IPS-NIHi7 (cell line): Measurements from ENCODE around the gene DUS2.
"Not testable (repeated sequence)": the region's sequence is repeated elsewhere in the genome, so short reads cannot be mapped to it uniquely, and the experiment has no call there.

Source experiments
- DNase-seq: peaks from one replicate; pipeline ENCODE4 v3.0.0; 2012; ENCODE audit warnings: mixed read lengths; ENCODE audit errors: extremely low spot score

Gene DUS2

DNA sequence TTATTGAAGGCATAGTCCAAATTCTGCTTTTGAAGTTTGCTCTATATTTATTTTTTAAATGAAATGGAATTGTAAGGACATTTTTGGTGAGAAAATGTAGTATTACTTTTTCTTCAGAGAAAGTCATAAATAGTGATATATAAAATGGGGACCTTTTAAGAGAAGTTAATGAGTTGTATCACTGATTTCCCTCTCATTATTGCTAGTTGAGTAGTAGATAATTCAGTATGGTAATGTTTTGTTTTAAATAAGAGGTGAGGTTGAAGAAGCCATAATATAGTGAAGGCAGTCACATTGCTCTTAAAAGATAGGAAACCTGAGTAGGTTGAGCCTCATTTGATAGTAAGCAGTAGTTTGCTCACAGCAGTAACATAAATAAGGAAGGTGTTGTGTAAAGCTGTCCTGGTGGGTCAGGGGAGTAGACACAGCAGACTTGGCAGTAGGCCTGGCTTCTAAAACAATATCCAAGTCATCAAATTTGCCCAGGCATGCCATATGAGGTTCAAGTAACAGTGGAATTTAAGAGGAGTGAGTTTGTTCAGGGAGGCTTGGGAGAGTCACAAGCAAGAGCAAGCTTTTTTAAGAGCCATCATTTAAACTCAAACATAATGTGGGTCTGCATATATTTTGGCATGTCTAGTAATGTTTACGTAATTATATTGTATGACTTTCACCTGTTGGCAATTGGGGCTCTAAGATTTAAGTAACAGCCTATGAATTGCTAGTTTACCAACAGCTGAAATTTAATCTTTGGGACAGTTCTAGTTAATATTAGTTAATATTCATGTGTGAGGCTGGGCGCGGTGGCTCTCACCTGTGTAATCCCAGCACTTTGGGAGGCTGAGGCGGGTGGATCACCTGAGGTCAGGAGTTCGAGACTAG lies 68.5 kb downstream of the DUS2 start:
- no peak for DNase-seq

GRCh38 chr16:68092275-68092674 lies 69.2 kb downstream of the DUS2 start:
- not testable (repeated sequence) for DNase-seq

- peak; percentile 42 for DNase-seq
Measured at GRCh38 chr16:68093816-68094613, 70.9 kb downstream of the DUS2 start.

- DNase-seq: no peak
Measured at GRCh38 chr16:68094614-68094934, 71.5 kb downstream of the DUS2 start.

GRCh38 chr16:68096491-68096890 lies 73.4 kb downstream of the DUS2 start:
- DNase-seq: no peak

DNA sequence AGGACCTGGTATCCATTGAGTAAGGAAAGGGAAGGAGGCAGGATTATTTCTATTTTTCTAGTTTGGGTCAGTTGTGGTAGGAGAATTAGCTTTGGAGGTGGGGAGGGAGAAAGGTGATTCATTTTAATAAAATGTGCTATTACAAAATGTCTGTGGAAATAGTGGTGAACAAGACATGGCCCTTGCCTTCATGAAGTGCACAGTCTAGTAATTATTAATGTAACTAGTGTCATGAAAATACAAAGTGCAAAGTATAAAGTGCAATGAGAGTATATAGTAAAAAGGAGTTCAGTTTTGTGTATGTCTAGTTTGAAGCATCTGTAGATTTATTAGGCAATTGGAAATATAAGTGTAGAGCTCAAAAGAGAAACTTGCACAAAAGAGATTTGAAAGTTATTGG lies 74.0 kb downstream of the DUS2 start:
- DNase-seq: no peak

DNA sequence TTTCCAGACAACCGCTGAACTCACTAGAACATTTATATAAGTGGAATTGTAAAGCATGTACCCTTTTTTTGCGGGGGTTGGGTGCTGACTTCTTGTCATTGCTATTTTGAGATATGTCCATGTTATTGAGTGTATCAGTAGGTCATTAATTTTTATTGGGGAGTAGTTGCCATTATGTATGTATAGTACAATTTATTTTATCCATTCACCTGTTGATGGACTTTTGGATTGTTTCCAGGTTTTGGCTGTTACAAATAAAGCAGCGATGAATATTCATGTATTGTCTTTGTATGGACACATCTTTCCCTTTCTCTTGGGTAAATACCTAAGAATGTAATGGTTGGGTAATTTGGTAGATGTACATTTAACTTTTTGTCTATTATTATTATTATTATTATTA lies 74.8 kb downstream of the DUS2 start:
- DNase-seq: no peak

- DNase-seq: no peak
Measured at GRCh38 chr16:68100488-68100887, 77.4 kb downstream of the DUS2 start.

- no peak for DNase-seq
Measured at GRCh38 chr16:68105611-68106010, 82.5 kb downstream of the DUS2 start.

- not testable (repeated sequence) for DNase-seq
Measured at GRCh38 chr16:68107230-68107928, 84.3 kb downstream of the DUS2 start.

GRCh38 chr16:68109156-68109555 lies 86.1 kb downstream of the DUS2 start:
- not testable (repeated sequence) for DNase-seq

GRCh38 chr16:68110611-68111010 lies 87.5 kb downstream of the DUS2 start:
- not testable (repeated sequence) for DNase-seq

GRCh38 chr16:68111379-68111778 lies 88.3 kb downstream of the DUS2 start:
- no peak for DNase-seq

DNA sequence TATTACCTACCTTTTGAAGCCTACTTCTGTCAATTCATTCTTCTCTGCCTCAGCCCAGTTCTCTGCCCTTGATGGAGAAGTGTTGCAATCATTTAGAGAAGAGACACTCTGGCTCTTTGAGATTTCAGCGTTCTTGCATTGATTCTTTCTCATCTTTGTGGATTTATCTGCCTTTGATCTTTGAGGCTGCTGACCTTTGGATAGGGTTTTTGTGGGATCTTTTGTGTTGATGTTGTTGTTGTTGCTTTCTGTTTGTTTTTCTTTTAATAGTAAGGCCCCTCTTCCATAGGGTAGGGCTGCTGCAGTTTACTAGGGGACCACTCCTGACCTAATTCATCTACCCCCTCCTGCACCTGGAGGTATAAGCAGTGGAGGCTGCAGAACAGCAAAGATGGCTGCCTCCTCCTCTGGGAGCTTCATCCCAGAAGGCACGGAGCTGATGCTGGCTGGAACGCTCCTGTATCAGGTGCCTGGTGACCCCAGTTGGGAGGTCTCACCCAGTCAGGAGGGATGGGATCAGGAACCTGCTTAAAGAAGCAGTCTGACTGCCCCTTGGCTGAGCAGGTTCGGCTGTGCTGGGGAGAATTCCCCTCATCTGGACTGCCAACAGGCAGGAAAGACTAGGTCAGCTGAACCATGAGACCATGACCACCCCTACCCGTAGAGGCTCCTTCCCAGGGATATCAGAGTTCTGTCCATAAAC lies 90.1 kb downstream of the DUS2 start:
- DNase-seq: no peak

DNA sequence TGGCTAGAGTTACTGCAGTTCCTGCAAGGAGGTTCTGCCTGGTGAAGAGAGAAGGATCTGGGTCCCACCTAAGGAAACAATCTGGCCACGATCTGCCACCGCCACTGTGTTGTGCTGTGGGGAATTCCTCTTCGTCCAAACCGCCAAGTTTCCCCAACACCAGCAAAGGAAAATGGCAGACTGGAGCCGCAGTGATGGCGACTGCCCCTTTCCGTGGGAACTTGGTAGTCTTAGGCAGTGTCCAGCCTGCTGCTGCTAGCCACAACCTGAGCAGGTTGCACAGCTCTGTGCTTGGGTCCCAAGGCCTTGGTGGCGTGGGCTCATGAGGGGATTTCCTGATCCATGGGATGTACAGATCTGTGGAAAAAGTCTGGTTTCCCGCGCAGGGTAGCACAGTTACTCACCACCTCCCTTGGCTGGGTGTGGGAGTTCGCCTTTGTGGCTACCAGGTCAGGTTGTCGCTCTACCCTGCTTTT lies 90.7 kb downstream of the DUS2 start:
- no peak for DNase-seq

DNA sequence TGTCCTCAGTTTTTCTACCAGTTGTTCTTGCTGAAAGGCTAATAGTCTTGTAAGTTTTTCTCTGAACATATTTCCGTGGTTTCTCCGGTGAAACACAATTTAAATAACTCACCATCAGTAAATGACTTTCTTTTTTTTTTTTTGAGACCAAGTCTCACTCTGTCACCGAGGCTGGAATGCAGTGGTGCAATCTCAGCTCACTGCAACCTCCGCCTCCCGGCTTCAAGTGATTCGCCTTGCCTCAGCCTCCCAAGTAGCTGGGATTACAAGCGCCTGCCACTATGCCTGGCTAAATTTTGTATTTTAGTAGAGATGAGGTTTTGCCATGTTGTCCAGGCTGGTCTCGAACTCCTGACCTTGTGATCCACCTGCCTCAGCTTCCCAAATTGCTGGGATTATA lies 91.9 kb downstream of the DUS2 start:
- not testable (repeated sequence) for DNase-seq

DNA sequence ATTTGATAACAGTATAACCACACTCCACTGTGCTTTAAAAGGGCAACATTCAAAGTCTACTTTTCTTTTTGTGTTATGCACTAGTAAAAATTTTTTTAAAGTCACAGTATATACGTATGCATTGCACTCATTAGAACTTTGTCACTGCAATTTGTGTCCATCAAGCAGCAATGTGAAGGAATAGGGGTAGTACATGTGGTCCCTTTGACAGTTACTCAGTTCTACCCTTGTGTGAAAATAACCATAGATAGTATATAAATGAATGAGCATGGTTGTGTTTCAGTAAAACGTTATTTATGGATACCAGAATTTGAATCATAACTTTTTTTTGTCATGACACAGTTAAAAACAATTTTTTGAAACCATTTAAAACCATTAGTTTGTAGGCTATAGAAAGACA lies 92.8 kb downstream of the DUS2 start:
- no peak for DNase-seq

DNA sequence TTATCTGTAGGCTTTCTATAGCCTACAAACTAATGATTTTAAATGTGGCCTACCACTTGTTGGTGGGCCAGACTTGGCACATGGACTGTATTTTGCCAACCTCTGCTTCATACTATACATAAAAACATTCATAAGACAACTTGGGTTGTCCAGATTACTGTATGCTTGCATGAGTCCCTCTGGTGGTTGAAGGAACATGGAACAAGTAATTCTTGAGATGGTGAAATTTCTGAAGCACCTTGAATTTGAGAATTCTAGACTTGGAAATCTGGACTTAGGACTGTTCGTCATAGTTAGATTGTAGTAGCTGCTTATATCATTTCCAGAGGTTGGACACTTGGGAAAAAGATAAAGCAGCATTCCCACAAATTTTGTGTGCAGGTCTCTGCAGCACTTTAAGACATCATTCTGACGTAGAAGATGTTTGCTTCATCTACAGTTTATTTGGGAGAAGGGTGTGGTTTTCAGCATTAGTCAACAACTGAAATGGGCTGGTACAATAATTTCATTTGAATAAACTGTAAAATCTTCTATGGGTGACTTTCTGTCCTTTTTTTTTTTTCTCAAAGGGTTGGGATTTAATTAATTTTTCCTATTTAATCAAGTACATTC lies 93.3 kb downstream of the DUS2 start:
- DNase-seq: no peak

GRCh38 chr16:68117884-68118283 lies 94.8 kb downstream of the DUS2 start:
- DNase-seq: no peak

DNA sequence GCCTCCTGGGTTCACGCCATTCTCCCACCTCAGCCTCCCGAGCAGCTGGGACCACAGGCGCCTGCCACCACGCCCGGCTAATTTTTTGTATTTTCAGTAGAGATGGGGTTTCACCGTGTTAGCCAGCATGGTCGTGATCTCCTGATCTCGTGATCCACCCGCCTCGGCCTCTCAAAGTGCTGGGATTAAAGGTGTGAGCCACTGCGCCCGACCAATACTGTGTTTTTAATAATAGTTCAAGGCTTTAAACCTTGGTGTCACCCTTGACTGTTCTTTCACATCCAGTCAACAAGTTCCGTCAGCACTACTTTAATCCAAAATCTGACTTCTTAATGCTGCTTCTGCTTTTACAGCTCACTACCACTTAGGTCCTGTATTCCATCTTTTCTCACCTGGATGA lies 95.9 kb downstream of the DUS2 start:
- not testable (repeated sequence) for DNase-seq

- not testable (repeated sequence) for DNase-seq
Measured at GRCh38 chr16:68120496-68120895, 97.4 kb downstream of the DUS2 start.
